ENCODE measurements around the gene PDCL3. TPM values are rescaled to one million over a fixed set of nuclear protein-coding genes. Genes with fewer than 3 reads are reported as not detected.

PDCL3 gene
- total and polyA plus RNA-seq, 8 donors, result 7.2 to 32.2 (median 21.3) TPM; not detected in 1

DNA sequence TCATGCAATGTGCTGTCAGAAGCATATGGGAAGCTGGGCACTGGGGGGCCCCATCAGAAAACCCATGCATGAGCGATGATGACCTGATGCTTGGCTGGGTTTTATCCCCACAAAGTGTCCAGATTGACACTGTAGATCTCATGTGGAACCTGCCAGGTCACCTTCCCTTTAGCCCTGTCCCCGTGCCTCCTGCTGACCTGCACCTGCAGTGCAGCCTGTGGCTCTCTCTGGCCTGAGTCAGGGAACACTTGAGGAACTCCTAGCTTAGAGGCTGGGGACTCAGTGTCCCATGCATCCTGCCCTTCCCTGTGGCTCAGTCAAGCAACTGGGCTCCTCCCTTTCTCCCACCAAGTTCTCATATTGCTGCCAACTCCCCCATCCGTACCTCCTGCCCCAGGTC lies 57.7 kb downstream of the PDCL3 start:
- WGBS, 5 donors, result 82 to 93% (median 85%) methylated on average over 3 of the region's 3 CpGs
- Histone ChIP-seq H3K4me1 (no peaks in the 10 kb centered on the region), H3K9me3 (peaks cover 0 to 9% (median 7%) of the 10 kb centered on the region in 4 donors), H3K27ac (no peak overlapping the region), H3K27me3 (peaks cover 0 to 6% (median 0%) of the 10 kb centered on the region in 3 donors), H3K4me3 (no peak overlapping the region), H3K36me3 (no peaks in the 10 kb centered on the region)
- TF ChIP-seq EP300 (IDR thresholded peaks at IDR 0.05) (no peak), POLR2A (IDR thresholded peaks at IDR 0.05) (no peak), POLR2AphosphoS5 (IDR thresholded peaks at IDR 0.05) (no peak)
- TF ChIP-seq, protein P1, sequence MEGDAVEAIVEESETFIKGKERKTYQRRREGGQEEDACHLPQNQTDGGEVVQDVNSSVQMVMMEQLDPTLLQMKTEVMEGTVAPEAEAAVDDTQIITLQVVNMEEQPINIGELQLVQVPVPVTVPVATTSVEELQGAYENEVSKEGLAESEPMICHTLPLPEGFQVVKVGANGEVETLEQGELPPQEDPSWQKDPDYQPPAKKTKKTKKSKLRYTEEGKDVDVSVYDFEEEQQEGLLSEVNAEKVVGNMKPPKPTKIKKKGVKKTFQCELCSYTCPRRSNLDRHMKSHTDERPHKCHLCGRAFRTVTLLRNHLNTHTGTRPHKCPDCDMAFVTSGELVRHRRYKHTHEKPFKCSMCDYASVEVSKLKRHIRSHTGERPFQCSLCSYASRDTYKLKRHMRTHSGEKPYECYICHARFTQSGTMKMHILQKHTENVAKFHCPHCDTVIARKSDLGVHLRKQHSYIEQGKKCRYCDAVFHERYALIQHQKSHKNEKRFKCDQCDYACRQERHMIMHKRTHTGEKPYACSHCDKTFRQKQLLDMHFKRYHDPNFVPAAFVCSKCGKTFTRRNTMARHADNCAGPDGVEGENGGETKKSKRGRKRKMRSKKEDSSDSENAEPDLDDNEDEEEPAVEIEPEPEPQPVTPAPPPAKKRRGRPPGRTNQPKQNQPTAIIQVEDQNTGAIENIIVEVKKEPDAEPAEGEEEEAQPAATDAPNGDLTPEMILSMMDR (IDR thresholded peaks at IDR 0.05), result no peak
- DNase-seq, result no peak
- intact Hi-C loops (cut with DNase I; ENCODE audit: low total_unique reads), result no loop called here

DNA sequence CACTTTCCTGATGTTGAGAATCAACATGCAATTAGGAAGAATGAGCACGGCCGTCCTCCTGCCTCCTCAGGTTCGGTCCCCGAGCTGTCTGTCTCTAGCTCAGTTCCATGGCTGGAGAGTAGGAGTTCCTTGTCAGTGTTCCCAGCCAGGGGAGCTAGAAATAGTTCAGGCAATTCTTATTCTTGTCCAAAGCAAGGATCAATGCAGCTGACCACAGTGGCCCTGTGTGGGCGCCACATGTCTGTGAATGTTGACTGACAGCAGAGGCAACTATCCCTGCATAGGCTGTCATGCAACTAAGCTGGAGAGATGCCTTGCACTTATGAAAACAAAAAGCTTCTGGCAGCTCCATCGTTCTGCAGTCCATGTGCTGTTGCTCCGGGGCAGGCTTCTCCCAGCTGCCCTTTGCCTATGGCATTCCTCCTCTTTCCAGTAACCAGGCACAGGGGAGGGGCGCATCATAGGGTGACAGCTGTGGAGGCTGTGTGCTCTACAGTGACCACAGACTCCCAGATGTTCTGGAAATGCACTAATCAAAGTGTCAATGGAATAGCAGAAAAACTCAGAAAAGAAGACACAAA lies 58.7 kb downstream of the PDCL3 start:
- TF ChIP-seq EP300 (IDR thresholded peaks at IDR 0.05), result no peak
- 90 to 94% (median 92%) methylated on average over 6 to 8 of the region's 8 CpGs for WGBS, 5 donors
- Histone ChIP-seq H3K36me3 (no peaks in the 10 kb centered on the region), H3K27ac (no peak overlapping the region), H3K4me1 (no peaks in the 10 kb centered on the region), H3K4me3 (no peak overlapping the region), H3K27me3 (peaks cover 0 to 6% (median 0%) of the 10 kb centered on the region in 3 donors), H3K9me3 (peaks cover 0 to 9% (median 7%) of the 10 kb centered on the region in 4 donors)
- intact Hi-C loops (cut with DNase I; ENCODE audit: low total_unique reads), result no loop called here
- no peak for DNase-seq

DNA sequence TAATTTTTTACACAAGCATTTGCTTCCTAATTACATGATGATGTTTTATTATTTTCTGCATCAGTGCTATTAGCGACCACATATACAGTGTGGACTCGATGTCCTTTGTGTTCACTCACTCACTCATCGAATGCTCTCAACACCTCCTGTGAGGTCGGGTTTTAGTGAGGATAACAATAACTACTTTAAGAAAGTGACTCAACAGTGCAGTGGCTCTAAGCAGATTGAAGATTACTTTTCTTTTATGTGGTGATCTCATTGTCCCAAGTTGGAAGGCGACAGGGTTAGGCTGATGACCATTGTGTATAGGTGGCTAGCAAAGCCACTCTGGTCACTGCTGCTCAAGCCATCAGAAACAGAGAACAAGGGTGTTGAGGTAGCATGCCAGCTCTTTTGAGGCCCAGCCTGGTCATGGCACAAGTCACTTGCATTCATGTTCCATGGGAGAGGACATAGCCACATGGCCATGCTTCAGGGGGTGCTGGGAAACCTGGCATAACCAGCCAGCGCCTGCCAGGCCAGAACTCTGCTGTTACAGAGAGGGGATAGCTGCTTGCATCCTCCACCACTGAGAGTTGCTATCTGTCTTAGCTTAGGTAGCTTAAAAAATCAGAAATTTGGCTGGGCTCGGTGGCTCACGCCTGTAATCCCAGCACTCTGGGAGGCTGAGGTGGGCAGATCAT lies 60.4 kb downstream of the PDCL3 start:
- TF ChIP-seq POLR2AphosphoS5 (IDR thresholded peaks at IDR 0.05), result no peak
- TF ChIP-seq EP300 (IDR thresholded peaks at IDR 0.05), result no peak
- TF ChIP-seq, protein P1 (IDR thresholded peaks at IDR 0.05), result no peak
- TF ChIP-seq POLR2A (IDR thresholded peaks at IDR 0.05), result no peak
- Histone ChIP-seq H3K36me3 (no peaks in the 10 kb centered on the region), H3K27me3 (peaks cover 0 to 6% (median 0%) of the 10 kb centered on the region in 3 donors), H3K4me3 (no peak overlapping the region), H3K27ac (no peak overlapping the region), H3K9me3 (peaks cover 0 to 9% (median 7%) of the 10 kb centered on the region in 4 donors), H3K4me1 (no peaks in the 10 kb centered on the region)
- intact Hi-C loops (cut with DNase I; ENCODE audit: low total_unique reads), result no loop called here
- DNase-seq, result no peak
- WGBS, 5 donors, result 72 to 91% (median 82%) methylated on average over 8 of the region's 8 CpGs

DNA sequence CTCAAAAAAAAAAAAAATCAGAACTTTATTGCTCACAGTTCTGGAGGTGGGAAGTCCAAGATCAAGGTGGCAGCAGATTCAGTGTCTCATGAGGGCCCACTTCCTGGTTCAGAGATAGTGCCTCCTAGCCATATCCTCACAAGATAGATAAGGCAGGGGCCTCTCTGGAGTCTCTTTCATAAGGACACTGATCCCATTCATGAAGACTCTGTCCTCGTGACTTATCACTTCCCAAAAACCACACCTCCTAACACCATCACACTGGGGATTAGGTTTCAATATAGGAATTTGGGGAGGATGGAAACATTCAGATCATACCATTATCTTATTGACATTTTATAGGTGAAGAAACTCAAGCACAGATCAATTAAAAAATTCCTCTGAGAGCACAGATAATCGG lies 61.1 kb downstream of the PDCL3 start:
- DNase-seq, result no peak
- intact Hi-C loops (cut with DNase I; ENCODE audit: low total_unique reads), result no loop called here
- 64 to 79% (median 67%) methylated on average over 2 of the region's 2 CpGs for WGBS, 5 donors
- Histone ChIP-seq H3K9me3 (peaks cover 0 to 9% (median 7%) of the 10 kb centered on the region in 4 donors), H3K4me3 (no peak overlapping the region), H3K36me3 (no peaks in the 10 kb centered on the region), H3K27ac (no peak overlapping the region), H3K4me1 (no peaks in the 10 kb centered on the region), H3K27me3 (peaks cover 0 to 6% (median 0%) of the 10 kb centered on the region in 3 donors)
- TF ChIP-seq, protein P1 (IDR thresholded peaks at IDR 0.05), result no peak
- TF ChIP-seq EP300 (IDR thresholded peaks at IDR 0.05), result no peak
- TF ChIP-seq POLR2AphosphoS5 (IDR thresholded peaks at IDR 0.05), result no peak
- no peak for TF ChIP-seq POLR2A (IDR thresholded peaks at IDR 0.05)

DNA sequence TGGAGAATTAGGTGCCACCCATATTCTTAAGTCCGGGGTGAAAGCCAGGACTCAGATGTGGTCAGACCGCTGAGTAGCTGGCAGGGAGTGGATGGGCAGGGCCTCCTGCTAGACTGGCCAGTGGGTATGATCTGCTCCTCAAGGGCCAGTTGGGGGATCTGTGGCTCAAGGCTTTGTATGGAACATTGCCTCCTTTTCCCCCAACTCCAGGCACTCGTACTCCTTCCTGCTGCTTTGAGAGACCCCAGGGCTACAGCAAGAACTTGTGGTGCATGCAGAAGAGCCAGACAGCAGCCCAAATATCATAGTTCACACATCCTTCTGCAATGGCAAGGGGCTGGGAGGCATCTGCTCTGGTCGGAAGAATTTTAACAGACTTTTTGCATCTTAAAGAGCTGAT lies 61.7 kb downstream of the PDCL3 start:
- TF ChIP-seq EP300 (IDR thresholded peaks at IDR 0.05) (no peak), POLR2A (IDR thresholded peaks at IDR 0.05) (no peak), POLR2AphosphoS5 (IDR thresholded peaks at IDR 0.05) (no peak)
- TF ChIP-seq, protein P1 (IDR thresholded peaks at IDR 0.05), result no peak
- 75 to 88% (median 79%) methylated on average over 4 of the region's 4 CpGs for WGBS, 5 donors
- intact Hi-C loops (cut with DNase I; ENCODE audit: low total_unique reads), result no loop called here

More for the DNA sequence above, 61.7 kb downstream of the PDCL3 start:
- no peak for DNase-seq
- Histone ChIP-seq H3K36me3 (no peaks in the 10 kb centered on the region), H3K9me3 (peaks cover 0 to 9% (median 7%) of the 10 kb centered on the region in 4 donors), H3K4me3 (no peak overlapping the region), H3K4me1 (no peaks in the 10 kb centered on the region), H3K27me3 (peaks cover 0 to 6% (median 0%) of the 10 kb centered on the region in 3 donors), H3K27ac (no peak overlapping the region)
